Vagina (tissue), 2 donors: ENCODE results near the gene SLC32A1. TPM values are rescaled to one million over a fixed set of nuclear protein-coding genes. Genes with fewer than 3 reads are reported as not detected.

Experiments used
- DNase-seq, 2 donors: peaks; one replicate each; pipeline ENCODE4 v3.0.0-alpha.2; 2017; ENCODE audit errors: extremely low spot score in 2 of 2
- H3K27ac ChIP-seq: fragments of 200-600 bp; sonication (generic); one replicate; pipeline ENCODE4 v1.5.1; 2019
- H3K27me3 ChIP-seq: fragments of 200-600 bp; sonication (generic); one replicate; pipeline ENCODE4 v1.5.1; 2019
- H3K36me3 ChIP-seq, 2 donors: fragments of 200-600 bp; sonication (generic); one replicate each; pipeline ENCODE4 v1.5.1; 2017 to 2019
- H3K4me1 ChIP-seq: fragments of 200-600 bp; sonication (generic); one replicate; pipeline ENCODE4 v1.5.1; 2019
- H3K4me3 ChIP-seq, 2 donors: fragments of 200-600 bp; sonication (generic); 1 replicate in 1 of 2; 2 replicates in 1 of 2; pipeline ENCODE4 v1.5.1; 2016 to 2019
- H3K9me3 ChIP-seq: fragments of 200-600 bp; sonication (generic); one replicate; pipeline ENCODE4 v1.5.1; 2019
- POLR2A ChIP-seq, 2 donors: fragments of 450-650 bp; IDR thresholded peaks; one replicate each; pipeline ENCODE4 v1.6.1; 2017; ENCODE audit warnings: antibody characterized with exemption in 2 of 2, mild to moderate bottlenecking in 2 of 2, moderate library complexity in 2 of 2
- POLR2AphosphoS5 ChIP-seq, 2 donors: sonication (generic); formaldehyde crosslinking; IDR thresholded peaks; one replicate each; pipeline ENCODE4 v1.9.0; 2017; ENCODE audit warnings: antibody characterized with exemption in 2 of 2, mild to moderate bottlenecking in 2 of 2, low read depth in 1 of 2; ENCODE audit not compliant: insufficient read depth in 1 of 2
- intact Hi-C: fragments of 100-400 bp; cut with DNase I; formaldehyde crosslinking; loops from one replicate; pipeline ENCODE4 v1.15.1; 2023
- total RNA-seq: library from RNA; depleted of rRNA; stranded (reverse); fragments of >200 nt; gene quantifications from one replicate; pipeline ENCODE4 v1.2.3, GENCODE V29; 2016
- TF ChIP-seq, protein P1 (sequence below), 3 experiments: fragments of 450-650 bp in 2 of 3; fragments of 200-600 bp in 1 of 3; sonication (generic) in 1 of 3; IDR thresholded peaks; one replicate each; pipeline ENCODE4 v1.5.1; 2017 to 2019; ENCODE audit warnings: antibody characterized with exemption in 3 of 3, mild to moderate bottlenecking in 2 of 3, moderate library complexity in 2 of 3

The SLC32A1 gene
- total RNA-seq, 1 donor from 2014 or later = not detected

DNA sequence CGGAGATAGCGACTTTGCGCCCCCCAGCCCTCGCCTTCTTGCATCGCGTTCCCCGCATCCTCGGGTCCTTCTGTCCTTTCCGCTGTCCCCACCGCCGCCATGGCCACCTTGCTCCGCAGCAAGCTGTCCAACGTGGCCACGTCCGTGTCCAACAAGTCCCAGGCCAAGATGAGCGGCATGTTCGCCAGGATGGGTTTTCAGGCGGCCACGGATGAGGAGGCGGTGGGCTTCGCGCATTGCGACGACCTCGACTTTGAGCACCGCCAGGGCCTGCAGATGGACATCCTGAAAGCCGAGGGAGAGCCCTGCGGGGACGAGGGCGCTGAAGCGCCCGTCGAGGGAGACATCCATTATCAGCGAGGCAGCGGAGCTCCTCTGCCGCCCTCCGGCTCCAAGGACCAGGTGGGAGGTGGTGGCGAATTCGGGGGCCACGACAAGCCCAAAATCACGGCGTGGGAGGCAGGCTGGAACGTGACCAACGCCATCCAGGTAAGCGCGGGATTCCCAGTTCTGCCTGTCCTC, 401 bp downstream of the SLC32A1 start:
- peaks cover 40% of the 10 kb centered on the region for H3K4me1 ChIP-seq
- peaks cover 47% of the 10 kb centered on the region for H3K27me3 ChIP-seq
- intact Hi-C loops = no loop called here
- no peak for DNase-seq
- H3K36me3 ChIP-seq = no peaks in the 10 kb centered on the region
- H3K9me3 ChIP-seq = no peaks in the 10 kb centered on the region
- H3K4me3 ChIP-seq = no peak overlapping the region
- no peak for TF ChIP-seq POLR2AphosphoS5 (IDR thresholded peaks at IDR 0.05; ENCODE audit: insufficient read depth in 1 of 2, low read depth in 1 of 2)
- TF ChIP-seq, protein P1, sequence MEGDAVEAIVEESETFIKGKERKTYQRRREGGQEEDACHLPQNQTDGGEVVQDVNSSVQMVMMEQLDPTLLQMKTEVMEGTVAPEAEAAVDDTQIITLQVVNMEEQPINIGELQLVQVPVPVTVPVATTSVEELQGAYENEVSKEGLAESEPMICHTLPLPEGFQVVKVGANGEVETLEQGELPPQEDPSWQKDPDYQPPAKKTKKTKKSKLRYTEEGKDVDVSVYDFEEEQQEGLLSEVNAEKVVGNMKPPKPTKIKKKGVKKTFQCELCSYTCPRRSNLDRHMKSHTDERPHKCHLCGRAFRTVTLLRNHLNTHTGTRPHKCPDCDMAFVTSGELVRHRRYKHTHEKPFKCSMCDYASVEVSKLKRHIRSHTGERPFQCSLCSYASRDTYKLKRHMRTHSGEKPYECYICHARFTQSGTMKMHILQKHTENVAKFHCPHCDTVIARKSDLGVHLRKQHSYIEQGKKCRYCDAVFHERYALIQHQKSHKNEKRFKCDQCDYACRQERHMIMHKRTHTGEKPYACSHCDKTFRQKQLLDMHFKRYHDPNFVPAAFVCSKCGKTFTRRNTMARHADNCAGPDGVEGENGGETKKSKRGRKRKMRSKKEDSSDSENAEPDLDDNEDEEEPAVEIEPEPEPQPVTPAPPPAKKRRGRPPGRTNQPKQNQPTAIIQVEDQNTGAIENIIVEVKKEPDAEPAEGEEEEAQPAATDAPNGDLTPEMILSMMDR (IDR thresholded peaks at IDR 0.05) = no peak
- no peak for TF ChIP-seq POLR2A (IDR thresholded peaks at IDR 0.05)
- no peak overlapping the region for H3K27ac ChIP-seq

DNA sequence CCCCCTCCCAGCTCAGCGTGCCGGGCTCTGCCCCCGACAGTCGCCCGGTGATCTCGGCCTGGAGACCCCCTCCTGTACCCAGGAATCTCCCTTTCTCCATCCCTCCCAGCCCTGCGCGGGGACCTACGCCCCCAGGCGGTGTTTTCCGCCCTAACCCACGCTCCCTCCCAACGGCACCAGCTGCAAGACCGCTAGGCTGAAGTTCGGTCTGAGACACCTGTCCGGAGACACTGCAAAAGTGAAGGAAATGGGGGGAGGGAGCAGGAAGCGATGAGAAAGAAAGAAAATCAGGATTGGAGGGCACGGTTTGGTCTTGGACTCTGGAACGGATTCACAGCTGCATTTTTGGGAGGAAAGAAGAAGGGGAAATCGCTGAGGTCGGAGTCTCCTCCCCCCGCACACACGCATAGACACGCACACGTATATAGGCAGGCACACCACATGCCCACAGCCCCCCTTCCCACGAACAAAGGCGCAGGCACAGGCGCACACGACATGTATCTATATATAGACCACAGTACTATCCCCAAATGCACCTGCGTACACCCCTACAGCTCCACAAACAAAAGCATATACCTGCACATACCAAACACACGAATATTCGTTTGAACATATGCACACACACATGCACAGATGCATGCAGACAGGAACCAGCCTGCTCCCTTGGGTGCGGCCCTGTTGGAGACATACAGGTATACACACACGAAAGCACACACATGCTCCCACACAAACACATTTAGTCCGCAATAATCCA, 1.0 kb downstream of the SLC32A1 start:
- Histone ChIP-seq H3K27me3 (peaks cover 49% of the 10 kb centered on the region), H3K9me3 (no peaks in the 10 kb centered on the region), H3K4me3 (no peak overlapping the region), H3K27ac (no peak overlapping the region), H3K36me3 (no peaks in the 10 kb centered on the region), H3K4me1 (peaks cover 43% of the 10 kb centered on the region)
- no peak for TF ChIP-seq POLR2AphosphoS5 (IDR thresholded peaks at IDR 0.05; ENCODE audit: insufficient read depth in 1 of 2, low read depth in 1 of 2)
- no peak for TF ChIP-seq POLR2A (IDR thresholded peaks at IDR 0.05)
- TF ChIP-seq, protein P1 (IDR thresholded peaks at IDR 0.05) = no peak
- intact Hi-C loops = no loop called here
- no peak for DNase-seq

DNA sequence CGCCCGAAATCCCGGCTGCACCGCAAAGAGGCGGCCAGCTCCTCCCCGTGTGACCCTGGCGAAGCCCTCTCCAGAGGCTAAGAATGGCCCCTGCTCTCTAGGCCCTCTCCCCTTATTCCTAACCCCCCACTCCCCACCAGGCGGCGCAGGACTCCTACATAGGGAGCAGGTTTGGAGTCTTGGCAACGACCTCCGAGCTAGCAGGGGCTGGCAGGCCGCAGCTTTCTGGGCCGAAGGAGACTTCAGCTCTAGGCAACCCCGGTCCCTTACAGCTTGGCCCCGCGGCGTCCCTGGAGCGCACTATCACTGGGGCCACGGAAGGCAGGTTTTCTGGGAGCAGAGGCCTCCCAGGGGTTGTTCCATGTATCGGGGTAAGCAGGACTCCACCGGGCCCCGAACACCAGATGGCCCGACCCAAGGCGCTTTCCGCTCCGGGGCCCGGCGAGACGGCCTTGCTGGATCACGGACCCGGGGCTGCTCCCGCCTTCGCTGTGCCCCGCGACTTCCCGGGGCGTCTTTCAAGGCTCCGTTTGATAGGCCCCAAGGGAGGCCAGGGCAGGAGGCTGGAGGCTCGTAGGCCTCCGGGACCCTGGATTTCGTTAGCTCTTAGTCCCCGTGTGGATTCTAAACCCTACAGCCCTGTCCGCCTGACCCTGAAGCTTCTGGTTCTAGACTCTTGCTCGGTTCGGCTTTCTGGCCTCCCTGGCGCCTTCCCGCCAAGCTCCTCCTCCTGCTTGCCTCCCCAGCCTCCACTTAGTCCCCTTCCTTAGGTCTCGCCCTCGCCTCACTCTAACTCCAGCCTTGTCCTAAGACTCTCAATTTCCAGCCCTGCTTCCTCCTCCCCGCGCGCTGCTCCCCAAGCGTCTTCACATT, 1.9 kb downstream of the SLC32A1 start:
- Histone ChIP-seq H3K27ac (no peak overlapping the region), H3K27me3 (peaks cover 51% of the 10 kb centered on the region), H3K4me1 (peaks cover 51% of the 10 kb centered on the region), H3K36me3 (no peaks in the 10 kb centered on the region), H3K4me3 (no peak overlapping the region), H3K9me3 (no peaks in the 10 kb centered on the region)
- intact Hi-C loops = no loop called here
- DNase-seq = no peak
- TF ChIP-seq, protein P1 (IDR thresholded peaks at IDR 0.05) = no peak
- TF ChIP-seq POLR2A (IDR thresholded peaks at IDR 0.05) (no peak), POLR2AphosphoS5 (IDR thresholded peaks at IDR 0.05; ENCODE audit: insufficient read depth in 1 of 2, low read depth in 1 of 2) (no peak)

DNA sequence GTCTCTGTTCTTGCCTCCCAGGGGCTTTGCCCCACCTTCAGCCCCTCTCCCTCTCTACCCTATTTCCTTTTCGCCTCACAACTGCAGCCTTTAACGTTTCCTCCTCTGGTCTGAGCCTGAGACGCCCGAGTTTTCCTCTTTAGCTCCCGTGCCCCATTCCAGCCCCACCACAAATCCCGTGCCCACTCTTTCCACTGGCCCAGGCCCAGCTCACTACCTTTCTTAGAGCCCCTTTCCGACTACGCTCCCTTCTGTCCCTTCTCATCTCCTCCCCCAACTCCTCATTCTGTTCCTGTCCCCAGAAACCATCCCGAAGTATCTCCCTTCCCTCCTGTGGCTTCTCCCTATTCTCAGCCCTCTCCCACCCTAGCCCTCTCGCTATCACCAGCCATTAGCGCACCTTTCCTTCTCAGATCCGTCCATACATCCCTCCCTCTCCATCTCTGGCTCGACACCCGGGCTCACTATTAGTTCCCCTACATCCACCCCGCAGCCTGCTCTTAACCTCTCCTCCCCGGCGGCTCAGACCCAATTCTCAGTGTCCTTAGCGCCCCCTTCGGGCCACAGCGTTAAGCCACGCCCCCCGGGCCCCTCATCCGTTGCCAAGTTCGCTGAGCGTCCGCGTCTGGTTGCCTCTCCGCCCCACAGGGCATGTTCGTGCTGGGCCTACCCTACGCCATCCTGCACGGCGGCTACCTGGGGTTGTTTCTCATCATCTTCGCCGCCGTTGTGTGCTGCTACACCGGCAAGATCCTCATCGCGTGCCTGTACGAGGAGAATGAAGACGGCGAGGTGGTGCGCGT, 2.7 kb downstream of the SLC32A1 start:
- no peak for DNase-seq
- H3K4me1 ChIP-seq = peaks cover 59% of the 10 kb centered on the region
- no peaks in the 10 kb centered on the region for H3K36me3 ChIP-seq
- H3K9me3 ChIP-seq = no peaks in the 10 kb centered on the region
- peaks cover 59% of the 10 kb centered on the region for H3K27me3 ChIP-seq
- H3K4me3 ChIP-seq = no peak overlapping the region
- intact Hi-C loops = no loop called here
- no peak overlapping the region for H3K27ac ChIP-seq
- TF ChIP-seq POLR2A (IDR thresholded peaks at IDR 0.05) (no peak), POLR2AphosphoS5 (IDR thresholded peaks at IDR 0.05; ENCODE audit: insufficient read depth in 1 of 2, low read depth in 1 of 2) (no peak)
- TF ChIP-seq, protein P1 (IDR thresholded peaks at IDR 0.05) = no peak
